Nucleus accumbens (tissue), 56 donors: ENCODE measurements around the gene HSPB6.
"Not testable (repeated sequence)": the region's sequence is repeated elsewhere in the genome, so short reads cannot be mapped to it uniquely, and the experiment has no call there.

Experiments
- DNase-seq, 56 donors: peaks; one replicate each; lab custom pipeline; 2025; lab: John Stamatoyannopoulos, UW

Gene HSPB6

DNA sequence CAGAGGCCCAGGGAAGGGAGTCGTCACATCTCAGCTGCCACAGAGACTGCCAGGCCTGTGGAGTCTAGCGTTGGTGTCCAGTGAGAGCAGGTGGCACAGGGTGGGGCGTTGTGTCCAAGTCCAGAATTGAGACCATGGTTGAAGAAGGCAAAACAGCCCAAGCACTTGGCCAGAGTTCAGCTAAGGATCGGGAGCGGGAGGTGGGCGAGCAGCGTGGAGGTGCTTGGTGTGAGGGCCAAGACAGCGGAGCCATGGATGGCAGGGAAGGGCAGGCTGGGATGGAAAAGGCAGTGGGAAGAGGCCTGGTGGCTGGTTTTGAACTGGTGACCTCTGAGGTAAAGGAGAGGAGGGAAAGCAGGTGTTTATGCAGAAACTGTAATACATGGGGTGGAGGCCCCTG, 22.6 kb downstream of the HSPB6 start:
- no peak for DNase-seq

DNA sequence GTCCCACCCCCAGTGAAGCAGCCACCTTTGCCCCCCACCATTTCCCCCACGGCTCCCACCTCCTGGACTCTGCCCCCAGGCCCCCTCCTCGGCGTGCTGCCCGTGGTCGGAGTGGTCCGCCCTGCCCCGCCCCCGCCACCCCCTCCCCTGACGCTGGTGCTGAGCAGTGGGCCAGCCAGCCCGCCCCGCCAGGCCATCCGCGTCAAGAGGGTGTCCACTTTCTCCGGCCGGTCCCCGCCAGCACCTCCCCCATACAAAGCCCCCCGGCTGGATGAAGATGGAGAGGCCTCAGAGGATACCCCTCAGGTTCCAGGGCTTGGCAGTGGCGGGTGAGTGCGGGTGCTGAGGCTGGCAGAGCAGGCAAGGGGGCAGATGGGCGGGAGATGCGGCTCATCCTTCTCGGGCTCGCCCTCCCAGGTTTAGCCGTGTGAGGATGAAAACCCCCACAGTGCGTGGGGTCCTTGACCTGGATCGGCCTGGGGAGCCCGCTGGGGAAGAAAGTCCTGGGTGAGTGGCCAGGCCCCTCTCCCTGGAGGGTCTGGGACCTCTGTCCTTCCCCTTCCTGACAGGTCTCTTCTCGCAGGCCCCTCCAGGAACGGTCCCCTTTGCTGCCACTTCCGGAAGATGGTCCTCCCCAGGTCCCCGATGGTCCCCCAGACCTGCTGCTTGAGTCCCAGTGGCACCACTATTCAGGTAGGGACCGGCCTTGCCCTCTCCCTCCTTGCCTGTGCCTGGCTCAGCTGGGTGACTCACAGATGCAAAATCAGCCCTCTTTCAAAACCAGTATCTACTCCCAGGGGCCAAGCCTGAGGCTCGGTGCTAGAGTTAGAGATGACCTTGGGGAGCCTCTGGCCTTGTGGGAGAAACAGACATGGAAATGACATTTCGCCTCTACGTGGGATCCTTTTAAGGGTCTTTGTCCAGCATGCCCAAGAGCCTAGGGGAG, 23.4 kb downstream of the HSPB6 start:
- DNase-seq: no peak

DNA sequence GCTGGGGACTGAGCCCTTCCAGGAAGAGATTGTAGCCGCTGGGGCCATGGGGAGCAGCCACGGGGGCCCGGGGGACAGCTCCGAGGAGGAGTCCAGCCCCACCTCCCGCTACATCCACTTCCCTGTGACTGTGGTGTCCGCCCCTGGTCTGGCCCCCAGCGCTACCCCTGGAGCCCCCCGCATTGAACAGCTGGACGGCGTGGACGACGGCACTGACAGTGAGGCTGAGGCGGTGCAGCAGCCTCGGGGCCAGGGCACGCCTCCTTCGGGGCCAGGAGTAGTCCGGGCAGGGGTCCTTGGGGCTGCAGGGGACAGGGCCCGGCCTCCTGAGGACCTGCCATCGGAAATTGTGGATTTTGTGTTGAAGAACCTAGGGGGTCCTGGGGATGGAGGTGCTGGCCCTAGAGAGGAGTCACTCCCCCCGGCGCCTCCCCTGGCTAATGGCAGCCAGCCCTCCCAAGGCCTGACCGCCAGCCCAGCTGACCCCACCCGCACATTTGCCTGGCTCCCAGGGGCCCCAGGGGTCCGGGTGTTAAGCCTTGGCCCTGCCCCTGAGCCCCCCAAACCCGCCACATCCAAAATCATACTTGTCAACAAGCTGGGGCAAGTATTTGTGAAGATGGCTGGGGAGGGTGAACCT, 24.2 kb downstream of the HSPB6 start:
- DNase-seq: no peak

DNA sequence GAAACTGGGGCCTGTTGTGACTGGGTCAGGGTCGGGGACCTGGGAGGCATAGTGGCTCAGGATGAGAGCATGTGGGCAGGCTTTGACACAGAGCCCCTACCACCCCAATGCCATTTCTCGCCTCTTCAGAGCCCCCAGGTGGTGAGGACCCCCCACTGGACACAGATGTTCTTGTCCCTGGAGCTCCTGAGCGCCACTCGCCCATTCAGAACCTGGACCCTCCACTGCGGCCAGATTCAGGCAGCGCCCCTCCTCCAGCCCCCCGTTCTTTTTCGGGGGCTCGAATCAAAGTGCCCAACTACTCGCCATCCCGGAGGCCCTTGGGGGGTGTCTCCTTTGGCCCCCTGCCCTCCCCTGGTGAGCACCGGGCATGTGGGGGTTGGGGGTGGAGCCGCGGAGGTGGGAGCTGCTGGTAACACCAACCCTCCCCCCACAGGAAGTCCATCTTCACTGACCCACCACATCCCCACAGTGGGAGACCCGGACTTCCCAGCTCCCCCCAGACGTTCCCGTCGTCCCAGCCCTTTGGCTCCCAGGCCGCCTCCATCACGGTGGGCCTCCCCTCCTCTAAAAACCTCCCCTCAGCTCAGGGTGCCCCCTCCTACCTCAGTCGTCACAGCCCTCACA, 24.9 kb downstream of the HSPB6 start:
- DNase-seq: no peak

DNA sequence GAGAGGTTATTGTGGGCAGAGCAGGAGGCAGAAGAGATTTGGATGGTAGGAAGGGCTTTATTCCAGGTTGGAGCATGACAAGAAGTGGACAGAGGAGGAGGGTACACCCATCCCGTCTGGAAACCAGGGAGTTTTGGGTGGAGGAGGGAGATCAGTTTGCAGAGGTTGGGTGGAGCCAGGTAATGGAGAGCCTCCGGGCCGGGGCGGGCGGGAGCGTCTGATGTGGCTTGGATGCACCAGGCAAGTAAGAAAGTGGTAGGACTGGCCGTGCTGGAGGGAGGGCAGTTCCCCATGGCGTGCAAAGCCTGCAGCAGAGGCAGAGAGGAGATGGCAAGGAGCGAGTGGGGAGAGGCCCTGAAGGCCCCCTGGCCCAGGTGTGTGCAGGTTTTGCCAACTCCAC, 25.5 kb downstream of the HSPB6 start:
- DNase-seq: no peak

DNA sequence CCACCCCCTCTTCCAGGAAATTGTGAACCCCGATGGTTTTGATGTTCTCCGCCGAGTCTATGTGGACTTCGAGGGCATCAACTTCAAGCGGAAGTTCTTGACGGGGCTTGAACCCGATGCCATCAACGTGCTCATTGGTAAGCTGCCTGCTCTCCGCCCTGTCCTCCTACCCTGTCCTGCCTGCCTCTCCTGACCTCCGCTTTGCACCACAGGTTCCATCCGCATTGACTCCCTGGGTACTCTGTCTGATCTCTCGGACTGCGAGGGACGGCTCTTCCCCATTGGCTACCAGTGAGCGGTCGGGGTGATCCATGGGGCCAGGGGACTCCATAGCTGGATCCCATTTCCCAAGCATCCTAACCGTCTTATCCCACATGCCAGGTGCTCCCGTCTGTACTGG, 26.5 kb downstream of the HSPB6 start:
- DNase-seq: no peak

DNA sequence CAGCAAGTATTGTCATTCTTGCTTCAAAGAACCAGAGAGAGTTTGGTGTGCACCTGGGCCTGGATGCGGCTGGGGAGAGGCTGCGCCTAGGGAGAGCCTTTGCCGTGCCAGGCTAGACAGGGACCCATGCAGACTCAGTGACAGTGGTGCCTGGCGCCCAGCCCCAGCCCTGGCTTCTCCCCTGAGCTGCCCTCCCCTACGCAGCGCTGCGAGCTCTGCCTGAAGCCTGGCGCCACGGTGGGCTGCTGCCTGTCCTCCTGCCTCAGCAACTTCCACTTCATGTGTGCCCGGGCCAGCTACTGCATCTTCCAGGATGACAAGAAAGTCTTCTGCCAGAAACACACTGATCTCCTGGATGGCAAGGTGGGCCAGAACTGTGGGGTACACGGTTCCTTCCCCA, 27.1 kb downstream of the HSPB6 start:
- DNase-seq: no peak

DNA sequence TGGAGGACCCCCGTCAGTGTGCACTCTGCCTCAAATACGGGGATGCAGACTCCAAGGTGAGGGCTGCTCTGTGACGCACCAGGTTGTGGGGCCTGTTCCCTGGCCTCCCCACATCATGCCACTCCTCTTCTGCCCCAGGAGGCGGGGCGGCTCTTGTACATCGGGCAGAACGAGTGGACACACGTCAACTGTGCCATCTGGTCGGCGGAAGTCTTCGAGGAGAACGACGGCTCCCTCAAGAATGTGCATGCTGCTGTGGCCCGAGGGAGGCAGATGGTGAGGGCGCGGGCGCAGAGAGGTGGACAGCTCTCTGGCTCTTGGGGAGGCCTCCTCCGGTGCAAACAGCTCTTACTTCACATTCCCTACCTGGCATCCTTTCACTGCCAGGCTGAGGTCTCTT, 27.8 kb downstream of the HSPB6 start:
- no peak for DNase-seq

DNA sequence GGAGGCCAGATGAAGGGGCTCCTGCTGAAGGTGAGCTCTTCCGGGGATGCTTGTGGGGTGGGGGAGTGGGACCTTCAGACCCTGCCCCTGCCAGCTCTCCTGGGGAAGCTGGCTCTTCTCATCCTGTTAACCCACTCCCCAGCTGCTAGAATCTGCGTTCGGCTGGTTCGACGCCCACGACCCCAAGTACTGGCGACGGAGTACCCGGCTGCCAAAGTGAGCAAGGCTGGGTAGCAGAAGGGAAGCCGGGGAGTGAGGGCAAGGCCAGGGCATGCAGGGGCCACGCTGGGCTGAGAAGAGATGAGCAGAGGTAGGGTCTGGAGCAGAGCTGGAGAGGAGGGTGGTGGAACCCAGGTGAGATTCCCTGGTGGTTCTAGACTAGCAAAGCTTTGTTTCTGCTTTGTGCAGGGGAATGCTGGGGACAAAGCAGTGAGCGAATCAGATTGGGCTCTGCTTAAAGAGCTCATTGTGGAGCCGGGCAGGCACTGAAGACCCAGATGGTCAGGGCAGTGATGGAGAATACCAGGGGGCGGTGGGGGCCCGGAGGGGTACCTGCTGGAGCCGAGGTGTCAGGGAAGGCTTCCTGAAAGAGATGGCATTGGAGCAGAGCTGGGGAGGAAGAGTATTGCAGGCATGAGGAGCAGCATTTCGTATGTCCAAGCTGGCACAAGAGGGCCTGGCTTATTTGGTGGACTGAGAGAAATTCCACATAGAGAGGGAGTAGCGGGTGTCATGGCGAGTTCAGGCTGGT, 28.7 kb downstream of the HSPB6 start:
- no peak for DNase-seq

DNA sequence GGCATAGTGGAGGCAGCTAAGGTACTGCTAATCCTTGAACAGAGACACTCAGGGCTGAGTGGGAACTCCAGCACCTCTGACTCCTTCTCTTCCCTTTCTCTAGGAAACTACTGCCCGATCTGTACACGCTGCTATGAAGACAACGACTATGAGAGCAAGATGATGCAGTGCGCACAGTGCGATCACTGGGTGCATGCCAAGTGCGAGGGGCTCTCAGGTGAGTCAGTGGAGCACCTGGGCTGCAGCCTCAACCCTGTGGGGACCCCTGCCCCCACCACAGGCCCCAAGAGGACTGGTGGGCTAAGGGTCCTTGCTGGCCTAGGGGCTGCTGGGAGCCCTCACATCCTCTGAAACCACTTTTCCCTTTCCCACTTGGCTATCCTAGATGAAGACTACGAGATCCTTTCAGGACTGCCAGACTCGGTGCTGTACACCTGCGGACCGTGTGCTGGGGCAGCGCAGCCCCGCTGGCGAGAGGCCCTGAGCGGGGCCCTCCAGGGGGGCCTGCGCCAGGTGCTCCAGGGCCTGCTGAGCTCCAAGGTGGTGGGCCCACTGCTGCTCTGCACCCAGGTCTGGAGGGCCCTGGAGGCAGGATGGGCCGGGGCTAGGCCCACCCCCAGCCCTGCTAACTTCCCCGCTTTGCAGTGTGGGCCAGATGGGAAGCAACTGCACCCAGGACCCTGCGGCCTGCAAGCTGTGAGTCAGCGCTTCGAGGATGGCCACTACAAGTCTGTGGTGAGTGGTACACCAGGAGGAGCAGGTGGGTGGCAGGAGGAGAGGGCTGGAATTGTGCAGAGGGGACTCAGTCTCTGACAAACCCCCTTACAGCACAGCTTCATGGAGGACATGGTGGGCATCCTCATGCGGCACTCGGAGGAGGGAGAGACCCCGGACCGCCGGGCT, 29.5 kb downstream of the HSPB6 start:
- no peak for DNase-seq

DNA sequence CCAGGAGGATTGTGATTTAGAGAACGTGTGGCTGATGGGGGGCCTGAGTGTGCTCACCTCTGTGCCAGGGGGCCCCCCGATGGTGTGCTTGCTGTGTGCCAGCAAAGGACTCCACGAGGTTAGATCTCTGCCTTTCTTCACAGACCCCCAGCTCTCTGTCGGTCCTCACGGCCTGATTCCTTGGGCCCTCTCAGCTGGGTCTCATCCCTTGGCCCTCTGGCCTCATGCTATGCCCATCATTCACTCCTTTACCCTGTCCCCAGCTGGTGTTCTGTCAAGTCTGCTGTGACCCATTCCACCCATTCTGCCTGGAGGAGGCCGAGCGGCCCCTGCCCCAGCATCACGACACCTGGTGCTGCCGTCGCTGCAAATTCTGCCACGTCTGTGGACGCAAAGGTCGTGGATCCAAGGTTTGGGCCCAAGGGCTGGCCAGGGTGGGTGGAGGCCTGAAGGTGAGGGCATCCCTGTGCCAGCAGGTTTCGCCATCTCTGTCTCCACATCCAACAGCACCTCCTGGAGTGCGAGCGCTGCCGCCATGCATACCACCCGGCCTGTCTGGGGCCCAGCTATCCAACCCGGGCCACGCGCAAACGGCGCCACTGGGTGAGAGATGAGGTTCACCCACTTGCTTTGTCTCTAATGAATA, 31.5 kb downstream of the HSPB6 start:
- no peak for DNase-seq

DNA sequence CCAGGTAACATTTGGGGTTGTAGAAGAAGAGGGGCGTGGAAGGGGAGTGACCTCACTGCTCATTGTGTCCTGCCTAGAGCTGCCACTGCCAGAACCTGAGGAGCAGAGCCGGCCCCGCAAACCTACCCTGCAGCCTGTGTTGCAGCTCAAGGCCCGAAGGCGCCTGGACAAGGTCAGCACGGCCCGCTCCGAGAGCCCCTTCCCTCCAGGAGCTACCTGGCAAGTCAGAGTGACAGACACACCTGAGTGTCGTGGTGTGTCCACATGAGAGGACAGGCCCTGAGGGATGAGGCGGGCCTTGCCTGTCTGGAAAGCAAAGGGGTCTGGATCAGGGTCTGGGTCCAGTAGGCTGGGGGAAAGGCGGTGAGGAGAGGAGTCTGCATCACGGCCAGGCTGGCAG, 32.3 kb downstream of the HSPB6 start:
- no peak for DNase-seq

DNA sequence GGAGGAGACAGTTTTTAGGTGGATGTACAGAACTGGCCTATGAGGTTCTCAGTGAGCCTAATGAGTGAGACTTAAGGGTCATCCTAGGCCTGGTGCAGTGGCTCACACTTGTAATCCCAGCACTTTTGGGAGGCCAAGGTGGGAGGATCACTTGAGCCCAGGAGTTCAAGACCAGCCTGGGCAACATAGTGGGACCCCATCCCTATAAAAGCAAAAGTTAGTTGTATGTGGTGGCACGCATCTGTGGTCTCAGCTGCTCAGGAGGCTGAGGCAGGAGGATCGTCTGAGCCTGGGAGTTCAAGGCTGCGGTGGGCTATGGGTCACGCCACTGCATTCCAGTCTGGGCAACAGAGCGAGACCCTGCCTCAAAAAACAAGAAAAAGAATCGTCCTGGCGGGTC, 32.7 kb downstream of the HSPB6 start:
- DNase-seq: not testable (repeated sequence)

DNA sequence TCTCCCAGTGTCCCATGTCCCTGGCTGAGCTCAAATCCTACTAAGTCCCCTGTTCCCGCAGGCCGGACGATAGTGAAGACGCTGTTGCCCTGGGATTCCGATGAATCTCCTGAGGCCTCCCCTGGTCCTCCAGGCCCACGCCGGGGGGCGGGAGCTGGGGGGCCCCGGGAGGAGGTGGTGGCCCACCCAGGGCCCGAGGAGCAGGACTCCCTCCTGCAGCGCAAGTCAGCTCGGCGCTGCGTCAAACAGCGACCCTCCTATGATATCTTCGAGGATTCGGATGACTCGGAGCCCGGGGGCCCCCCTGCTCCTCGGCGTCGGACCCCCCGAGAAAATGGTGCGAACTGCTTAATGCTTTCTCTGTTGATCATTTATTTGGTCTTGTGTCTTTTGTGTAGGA, 33.2 kb downstream of the HSPB6 start:
- DNase-seq: no peak

DNA sequence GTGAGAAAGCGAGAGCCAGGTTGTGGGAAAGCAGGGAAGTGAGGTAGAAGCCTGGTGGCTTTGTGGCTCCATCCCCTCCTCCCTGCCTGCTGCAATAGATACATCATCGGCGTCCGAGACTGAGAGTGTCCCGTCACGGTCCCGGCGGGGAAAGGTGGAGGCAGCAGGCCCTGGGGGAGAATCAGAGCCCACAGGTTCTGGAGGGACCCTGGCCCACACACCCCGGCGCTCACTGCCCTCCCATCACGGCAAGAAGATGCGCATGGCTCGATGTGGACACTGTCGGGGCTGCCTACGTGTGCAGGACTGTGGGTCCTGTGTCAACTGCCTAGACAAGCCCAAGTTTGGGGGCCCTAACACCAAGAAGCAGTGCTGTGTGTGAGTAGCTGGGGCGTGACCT, 33.9 kb downstream of the HSPB6 start:
- DNase-seq: no peak

DNA sequence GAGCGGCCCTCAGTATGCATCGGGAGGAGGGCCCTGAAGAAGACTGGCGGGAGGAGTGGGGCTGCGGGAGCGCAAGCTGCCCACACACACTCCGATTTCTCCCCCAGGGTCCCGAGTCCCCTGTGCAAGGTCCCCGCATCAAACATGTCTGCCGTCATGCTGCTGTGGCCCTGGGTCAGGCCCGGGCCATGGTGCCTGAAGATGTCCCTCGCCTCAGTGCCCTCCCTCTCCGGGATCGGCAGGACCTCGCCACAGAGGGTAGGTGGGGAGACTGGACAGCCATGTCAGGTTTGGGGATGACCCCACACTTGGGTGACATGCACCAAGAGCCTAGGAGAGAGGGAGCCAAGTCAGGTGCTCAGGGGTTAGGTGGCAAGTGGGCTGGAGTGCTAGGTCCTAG, 34.4 kb downstream of the HSPB6 start:
- DNase-seq: no peak

DNA sequence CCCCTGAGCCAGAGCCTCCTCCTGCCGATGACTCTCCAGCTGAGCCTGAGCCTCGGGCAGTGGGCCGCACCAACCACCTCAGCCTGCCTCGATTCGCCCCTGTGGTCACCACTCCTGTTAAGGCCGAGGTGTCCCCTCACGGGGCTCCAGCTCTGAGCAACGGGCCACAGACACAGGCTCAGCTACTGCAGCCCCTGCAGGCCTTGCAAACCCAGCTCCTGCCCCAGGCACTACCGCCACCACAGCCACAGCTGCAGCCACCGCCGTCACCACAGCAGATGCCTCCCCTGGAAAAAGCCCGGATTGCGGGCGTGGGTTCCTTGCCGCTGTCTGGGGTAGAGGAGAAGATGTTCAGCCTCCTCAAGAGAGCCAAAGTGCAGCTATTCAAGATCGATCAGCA, 35.5 kb downstream of the HSPB6 start:
- DNase-seq: no peak

DNA sequence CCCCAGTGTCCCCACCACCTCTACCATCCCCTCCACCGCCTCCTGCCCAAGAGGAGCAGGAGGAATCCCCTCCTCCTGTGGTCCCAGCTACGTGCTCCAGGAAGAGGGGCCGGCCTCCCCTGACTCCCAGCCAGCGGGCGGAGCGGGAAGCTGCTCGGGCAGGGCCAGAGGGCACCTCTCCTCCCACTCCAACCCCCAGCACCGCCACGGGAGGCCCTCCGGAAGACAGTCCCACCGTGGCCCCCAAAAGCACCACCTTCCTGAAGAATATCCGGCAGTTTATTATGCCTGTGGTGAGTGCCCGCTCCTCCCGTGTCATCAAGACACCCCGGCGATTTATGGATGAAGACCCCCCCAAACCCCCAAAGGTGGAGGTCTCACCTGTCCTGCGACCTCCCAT, 36.2 kb downstream of the HSPB6 start:
- no peak for DNase-seq

DNA sequence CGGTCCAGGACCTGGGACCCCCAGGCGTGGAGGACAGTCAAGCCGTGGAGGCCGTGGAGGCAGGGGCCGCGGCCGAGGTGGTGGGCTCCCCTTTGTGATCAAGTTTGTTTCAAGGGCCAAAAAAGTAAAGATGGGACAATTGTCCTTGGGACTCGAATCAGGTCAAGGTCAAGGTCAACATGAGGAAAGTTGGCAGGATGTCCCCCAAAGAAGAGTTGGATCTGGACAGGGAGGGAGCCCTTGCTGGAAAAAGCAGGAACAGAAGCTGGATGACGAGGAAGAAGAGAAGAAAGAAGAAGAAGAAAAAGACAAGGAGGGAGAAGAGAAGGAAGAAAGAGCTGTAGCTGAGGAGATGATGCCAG, 36.7 kb downstream of the HSPB6 start:
- no peak for DNase-seq
